Motor neuron (in vitro differentiated cells): ENCODE data around the gene SEPHS1. TPM values are rescaled to one million over a fixed set of nuclear protein-coding genes. Genes with fewer than 3 reads are reported as not detected.
A peak's percentile ranks its signal among the peaks of the same experiment; 100 is the strongest.

ENCODE experiments used
- ATAC-seq, 8 experiments: fragments of 200-7000 bp; cut with Tn5 transposase; replicated peaks in 6 of 8; 2 replicates each; pipeline ENCODE4 v1.8.0; 2021; ENCODE audit warnings: mild to moderate bottlenecking in 8 of 8, moderate library complexity in 8 of 8
- H3K27ac ChIP-seq, 2 donors: fragments of 250-450 bp; sonication (Bioruptor Pico); 2 replicates each; pipeline ENCODE4 v1.9.0; 2021; ENCODE audit warnings: antibody characterized with exemption in 2 of 2, mild to moderate bottlenecking in 2 of 2, moderate library complexity in 1 of 2
- H3K4me1 ChIP-seq, 2 donors: fragments of 250-450 bp; sonication (Bioruptor Pico); replicated peaks in 1 of 2; 2 replicates each; pipeline ENCODE4 v1.6.1; 2021; ENCODE audit warnings: antibody characterized with exemption in 2 of 2, mild to moderate bottlenecking in 2 of 2, moderate library complexity in 1 of 2
- H3K4me3 ChIP-seq, 5 donors: fragments of 250-450 bp; sonication (Bioruptor Pico); 2 replicates each; pipeline ENCODE4 v1.9.0; 2021; ENCODE audit warnings: antibody characterized with exemption in 5 of 5, mild to moderate bottlenecking in 5 of 5, moderate library complexity in 4 of 5
- whole genome bisulfite sequencing, 10 experiments: fragments of 450-650 bp; shearing (Covaris generic); methylation state at CpG; one replicate each; pipeline ENCODE4 v1.0.0; 2022; 5-methylcytosine and 5-hydroxymethylcytosine counted together
- in situ Hi-C, 9 experiments: fragments of 400-800 bp; cut with MboI; loops; one replicate each; pipeline ENCODE4 v1.15.0; 2021; ENCODE audit warnings: low sequenced_read_pairs in 9 of 9, low pct_unique_long_range_greater_than_20kb in 2 of 9; ENCODE audit not compliant: unreplicated experiment in 9 of 9
- total RNA-seq, 8 experiments: library from RNA; unstranded; fragments of 300-600 nt; gene quantifications; 2 replicates each; pipeline versions ENCODE4 v1.2.3 to v1.2.4, GENCODE V29; 2022

Gene SEPHS1
- total RNA-seq, 8 experiments from 2014 or later: 19.7 to 93.3 (median 42.9) TPM

DNA sequence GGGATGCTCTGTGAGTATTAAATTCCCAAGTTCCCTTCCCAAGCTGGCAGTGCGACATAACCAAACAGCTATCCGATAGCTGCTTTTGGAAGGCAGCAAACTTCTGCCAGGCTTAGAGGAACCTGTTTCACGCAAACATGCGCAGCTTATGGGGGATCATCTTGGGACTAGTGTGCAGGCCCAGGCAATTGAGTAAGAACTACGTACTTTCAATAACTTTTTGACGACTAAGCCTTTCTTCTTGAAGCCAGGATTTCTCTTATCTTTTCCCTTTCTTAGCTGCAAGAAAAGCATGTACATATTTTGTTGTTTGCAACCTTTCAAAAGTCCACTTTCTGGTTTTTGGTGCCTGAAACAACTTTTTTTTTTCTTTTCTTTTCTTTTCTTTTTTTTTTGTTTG lies 28.7 kb upstream of the SEPHS1 start:
- in situ Hi-C loops: no loop called here
- ATAC-seq: no peak
- no peak overlapping the region for H3K27ac ChIP-seq
- no peaks in the 10 kb centered on the region for H3K4me1 ChIP-seq
- WGBS, 10 experiments: 10 to 92% (median 60%) methylated on average over 1 to 6 of the region's 6 CpGs; no CpG with 5 or more reads in 1 of the 10 experiments
- no peak overlapping the region for H3K4me3 ChIP-seq

DNA sequence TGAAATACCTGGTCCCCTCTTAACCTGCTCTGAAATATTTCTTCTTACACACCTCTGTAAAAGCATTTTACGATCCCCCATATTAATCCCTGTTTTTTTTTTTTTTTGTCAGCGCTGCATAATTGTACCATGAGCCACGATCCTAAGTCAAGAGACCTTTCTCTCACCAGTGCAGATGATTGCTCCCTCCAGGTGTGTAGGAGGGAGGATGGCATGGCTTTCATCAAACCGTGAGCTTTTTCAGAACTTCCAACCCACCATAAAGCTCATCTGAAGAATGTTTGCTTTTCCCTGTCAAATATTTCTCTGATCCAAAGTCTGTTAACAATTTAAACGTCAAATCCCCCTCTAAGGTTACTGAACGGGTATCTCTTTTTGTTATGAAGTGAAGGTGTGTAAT lies 28.2 kb upstream of the SEPHS1 start:
- ATAC-seq: no peak
- H3K4me1 ChIP-seq: no peaks in the 10 kb centered on the region
- no peak overlapping the region for H3K4me3 ChIP-seq
- H3K27ac ChIP-seq: no peak overlapping the region
- WGBS, 10 experiments: 0 to 100% (median 69%) methylated on average over 1 to 6 of the region's 6 CpGs; no CpG with 5 or more reads in 1 of the 10 experiments
- in situ Hi-C loops: no loop called here

DNA sequence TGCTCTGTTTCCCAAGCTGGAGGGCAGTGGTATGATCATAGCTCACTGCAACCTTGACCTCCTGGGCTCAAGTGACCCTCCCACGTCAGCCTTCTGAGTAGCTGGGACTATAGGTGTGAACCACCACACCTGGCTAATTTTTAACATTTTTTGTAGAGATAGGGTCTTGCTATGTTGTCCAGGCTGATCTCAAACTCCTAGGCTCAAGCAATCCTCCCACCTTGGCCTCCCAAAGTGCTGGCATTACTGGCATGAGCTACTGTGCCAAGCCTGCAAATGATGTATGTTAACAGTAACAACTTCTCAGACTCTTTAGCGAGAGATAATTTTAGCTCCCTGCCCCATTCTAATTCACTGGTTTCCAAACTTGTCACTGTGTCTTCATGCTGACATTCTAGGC lies 27.7 kb upstream of the SEPHS1 start:
- in situ Hi-C loops: no loop called here
- 40 to 100% (median 80%) methylated on average over 1 to 2 of the region's 2 CpGs; no CpG with 5 or more reads in 2 of the 10 experiments for WGBS, 10 experiments
- Histone ChIP-seq H3K27ac (no peak overlapping the region), H3K4me1 (no peaks in the 10 kb centered on the region), H3K4me3 (no peak overlapping the region)
- no peak for ATAC-seq

DNA sequence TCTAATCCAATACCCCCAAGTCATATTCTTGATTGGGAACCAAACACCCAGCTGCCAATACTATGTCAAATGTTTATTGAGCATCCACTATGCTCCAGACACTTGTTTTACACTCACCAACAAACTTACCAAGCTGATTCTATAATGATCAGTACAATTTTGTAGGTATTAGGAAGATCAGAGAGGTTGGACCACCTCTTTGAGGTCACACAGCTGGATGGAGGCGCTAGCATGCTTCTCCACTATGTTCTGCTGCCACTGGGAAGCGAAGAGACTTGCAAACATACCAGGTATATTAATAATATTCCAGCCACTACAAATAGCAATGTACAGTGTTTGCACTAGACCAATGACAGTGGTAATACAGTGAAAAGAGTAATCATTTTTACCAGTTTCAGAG lies 25.6 kb upstream of the SEPHS1 start:
- Histone ChIP-seq H3K27ac (no peak overlapping the region), H3K4me1 (no peaks in the 10 kb centered on the region), H3K4me3 (no peak overlapping the region)
- in situ Hi-C loops: loop anchor here in 3 of 9 experiments (25.0 kb wide), 4 partner anchors 164 to 389 kb away; partner anchors contain the start of genes BEND7 (in 1 of the 3) and PRPF18 (in 1 of the 3)
- WGBS, 10 experiments: 50 to 100% (median 77%) methylated on average over 1 to 2 of the region's 2 CpGs; no CpG with 5 or more reads in 4 of the 10 experiments
- ATAC-seq: no peak

DNA sequence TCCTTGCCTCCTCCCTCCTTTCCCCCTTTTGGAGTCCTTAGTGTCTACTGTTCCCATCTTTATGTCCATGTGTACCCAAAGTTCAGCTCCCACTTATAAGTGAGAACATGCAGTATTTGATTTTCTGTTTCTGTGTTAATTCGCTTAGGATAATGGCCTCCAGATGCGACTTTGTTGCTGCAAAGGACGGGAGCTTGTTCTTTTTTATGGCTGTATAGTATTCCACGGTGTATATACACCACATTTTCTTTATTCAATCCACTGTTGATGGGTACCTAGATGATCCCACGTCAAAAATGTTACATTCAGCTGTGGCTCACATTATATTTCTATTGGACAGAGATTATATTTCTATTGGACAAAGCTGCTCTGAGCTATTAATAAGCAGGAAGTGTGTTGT lies 24.4 kb upstream of the SEPHS1 start:
- Histone ChIP-seq H3K27ac (no peak overlapping the region), H3K4me3 (no peak overlapping the region), H3K4me1 (no peaks in the 10 kb centered on the region)
- ATAC-seq: no peak
- in situ Hi-C loops: loop anchor here in 3 of 9 experiments (25.0 kb wide), 4 partner anchors 165 to 390 kb away; partner anchors contain the start of genes BEND7 (in 1 of the 3) and PRPF18 (in 1 of the 3)
- 53 to 96% (median 80%) methylated on average over 1 to 5 of the region's 5 CpGs; no CpG with 5 or more reads in 2 of the 10 experiments for WGBS, 10 experiments

DNA sequence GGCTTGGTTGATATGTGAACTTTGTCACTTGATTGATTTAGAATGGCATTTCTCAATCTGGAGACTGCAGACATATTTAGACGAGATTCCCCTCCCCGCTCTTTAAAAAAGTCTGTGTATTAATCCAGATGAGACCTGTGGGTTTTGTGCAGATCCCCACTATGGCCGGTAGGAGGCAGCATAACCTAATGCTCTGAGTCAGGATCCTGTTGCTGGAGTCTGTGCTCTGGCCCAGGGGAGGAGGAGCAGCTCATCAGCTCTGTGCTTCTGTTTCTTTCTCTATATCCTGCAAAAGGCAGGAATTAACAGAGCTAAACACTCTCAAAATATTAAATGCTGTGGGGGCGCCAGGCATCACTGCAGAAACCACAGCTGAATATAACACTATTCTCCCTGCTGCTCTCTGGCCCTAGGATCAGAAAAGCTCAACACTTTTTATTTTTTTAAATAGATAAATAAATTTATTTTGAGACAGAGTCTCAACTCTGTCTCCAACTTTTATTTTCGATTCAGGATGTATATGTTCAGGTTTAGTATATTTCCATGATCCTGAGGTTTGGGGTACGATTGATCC lies 23.9 kb upstream of the SEPHS1 start:
- H3K4me3 ChIP-seq: no peak overlapping the region
- no peaks in the 10 kb centered on the region for H3K4me1 ChIP-seq
- peak; percentile 88 to 100 (median 98) for ATAC-seq
- 0 to 45% (median 4%) methylated on average over 1 to 5 of the region's 6 CpGs; no CpG with 5 or more reads in 1 of the 10 experiments for WGBS, 10 experiments
- in situ Hi-C loops: loop anchor here in 3 of 9 experiments (25.0 kb wide), 4 partner anchors 165 to 390 kb away; partner anchors contain the start of genes BEND7 (in 1 of the 3) and PRPF18 (in 1 of the 3)
- no peak overlapping the region for H3K27ac ChIP-seq

DNA sequence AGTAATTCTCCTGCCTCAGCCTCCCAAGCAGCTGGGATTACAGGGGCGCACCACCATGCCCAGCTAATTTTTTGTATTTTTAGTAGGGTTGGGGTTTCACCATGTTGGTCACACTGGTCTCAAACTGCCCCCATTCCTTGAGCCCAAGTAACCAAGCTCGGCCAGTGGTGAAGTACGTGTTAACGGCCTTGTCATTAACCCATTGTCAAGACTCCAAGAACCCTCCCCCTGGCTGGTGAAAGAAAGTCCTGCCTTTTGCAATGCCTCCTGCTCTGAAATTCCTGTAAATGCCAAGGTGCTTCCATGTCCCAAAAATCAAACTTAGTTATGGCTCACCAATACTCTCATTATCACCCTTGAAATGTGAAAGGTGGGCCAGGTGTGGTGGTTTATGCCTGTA lies 18.8 kb upstream of the SEPHS1 start:
- Histone ChIP-seq H3K27ac (no peak overlapping the region), H3K4me1 (no peaks in the 10 kb centered on the region), H3K4me3 (no peak overlapping the region)
- in situ Hi-C loops: loop anchor here in 3 of 9 experiments (25.0 kb wide), 4 partner anchors 170 to 395 kb away; partner anchors contain the start of genes BEND7 (in 1 of the 3) and PRPF18 (in 1 of the 3)
- no peak for ATAC-seq
- WGBS, 10 experiments: 50 to 95% (median 87%) methylated on average over 1 to 3 of the region's 4 CpGs; no CpG with 5 or more reads in 6 of the 10 experiments

DNA sequence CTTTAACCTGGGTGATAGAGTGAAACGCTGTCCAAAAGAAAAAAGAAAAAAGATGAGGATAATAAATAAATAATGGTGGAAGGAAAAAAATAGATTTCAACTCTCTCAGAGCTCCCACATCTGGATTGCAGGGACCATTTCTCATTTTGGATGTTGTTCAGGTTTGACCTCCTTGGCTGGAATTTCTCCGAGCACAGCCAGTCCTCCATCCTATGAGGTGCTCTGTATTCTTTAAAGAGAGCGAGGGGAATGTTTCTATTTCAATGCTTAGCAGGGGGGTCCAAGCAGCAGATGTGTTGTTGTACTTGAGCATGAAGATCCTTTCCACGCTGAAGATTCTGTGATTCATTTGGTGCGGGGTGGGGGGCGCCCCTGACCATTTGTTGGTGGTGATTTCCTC lies 17.7 kb upstream of the SEPHS1 start:
- WGBS, 10 experiments: 0 to 100% (median 44%) methylated on average over 1 to 6 of the region's 6 CpGs; no CpG with 5 or more reads in 2 of the 10 experiments
- no peak overlapping the region for H3K4me3 ChIP-seq
- ATAC-seq: no peak
- H3K27ac ChIP-seq: no peak overlapping the region
- in situ Hi-C loops: loop anchor here in 3 of 9 experiments (25.0 kb wide), 4 partner anchors 171 to 396 kb away; partner anchors contain the start of genes BEND7 (in 1 of the 3) and PRPF18 (in 1 of the 3)
- no peaks in the 10 kb centered on the region for H3K4me1 ChIP-seq

DNA sequence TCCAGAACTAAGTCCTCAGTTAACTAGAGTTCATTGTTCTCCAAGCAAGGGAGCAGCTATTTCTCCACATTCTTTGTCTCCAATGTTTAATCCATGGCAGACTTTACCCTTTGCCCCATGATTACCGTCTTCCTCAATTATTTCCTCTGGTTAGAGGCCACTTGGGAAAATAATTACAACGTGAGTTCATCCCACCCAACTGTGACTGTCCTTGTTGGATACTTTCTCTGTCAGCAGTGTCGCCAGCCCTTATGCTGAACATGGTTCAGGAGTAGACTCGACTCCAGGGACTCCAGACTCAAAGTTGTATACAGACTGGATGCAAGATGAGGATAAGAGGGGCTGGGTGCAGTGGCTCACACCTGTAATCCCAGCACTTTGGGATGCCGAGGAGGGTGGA lies 17.1 kb upstream of the SEPHS1 start:
- in situ Hi-C loops: loop anchor here in 3 of 9 experiments (25.0 kb wide), 4 partner anchors 172 to 397 kb away; partner anchors contain the start of genes BEND7 (in 1 of the 3) and PRPF18 (in 1 of the 3)
- Histone ChIP-seq H3K4me3 (no peak overlapping the region), H3K27ac (no peak overlapping the region), H3K4me1 (no peaks in the 10 kb centered on the region)
- WGBS, 10 experiments: 33 to 100% (median 61%) methylated on average over 1 to 5 of the region's 5 CpGs; no CpG with 5 or more reads in 3 of the 10 experiments
- ATAC-seq: no peak

DNA sequence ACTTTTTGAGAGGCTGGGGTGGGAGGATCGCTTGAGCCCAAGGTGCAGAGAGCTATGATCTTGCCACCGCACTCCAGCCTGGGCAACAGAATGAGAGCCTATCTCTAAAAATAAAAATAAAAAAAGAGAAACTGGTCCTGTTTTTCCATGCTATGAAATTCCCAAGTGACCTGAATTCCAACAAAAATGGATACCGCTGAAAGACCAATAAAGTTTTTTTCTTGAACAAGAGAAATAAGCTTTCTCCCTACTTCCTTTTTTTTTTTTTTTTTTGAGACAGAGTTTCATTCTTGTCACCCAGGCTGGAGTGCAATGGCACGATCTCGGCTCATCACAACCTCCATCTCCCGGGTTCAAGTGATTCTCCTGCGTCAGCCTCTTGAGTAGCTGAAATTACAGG lies 12.5 kb upstream of the SEPHS1 start:
- H3K4me1 ChIP-seq: no peaks in the 10 kb centered on the region
- no peak overlapping the region for H3K27ac ChIP-seq
- H3K4me3 ChIP-seq: no peak overlapping the region
- WGBS, 10 experiments: 50 to 83% (median 74%) methylated on average over 1 to 7 of the region's 7 CpGs
- ATAC-seq: no peak
- in situ Hi-C loops: loop anchor here in 3 of 9 experiments (25.0 kb wide), 4 partner anchors 177 to 402 kb away; partner anchors contain the start of genes BEND7 (in 1 of the 3) and PRPF18 (in 1 of the 3)

DNA sequence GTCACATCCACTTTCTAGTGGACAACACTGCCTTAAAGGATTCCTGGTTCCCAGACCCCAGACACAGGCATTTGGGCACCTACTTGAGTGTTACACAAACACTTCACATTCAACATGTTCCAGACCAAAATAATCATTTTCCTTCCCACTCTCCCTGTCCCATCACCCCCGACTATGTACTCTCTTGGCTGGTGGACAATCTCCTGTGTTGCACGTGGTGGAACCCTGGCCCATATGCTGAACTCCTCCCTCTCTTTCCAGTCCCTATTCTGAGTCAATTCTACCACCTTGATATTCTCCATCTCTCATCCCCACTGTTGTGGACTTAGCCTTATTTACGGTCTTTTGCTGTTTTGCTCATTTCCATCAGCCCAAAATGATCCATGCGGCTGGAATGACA lies 8.3 kb upstream of the SEPHS1 start:
- no peak overlapping the region for H3K4me3 ChIP-seq
- no peak for ATAC-seq
- in situ Hi-C loops: loop anchor here in 3 of 9 experiments (25.0 kb wide), 4 partner anchors 181 to 406 kb away; partner anchors contain the start of genes BEND7 (in 1 of the 3) and PRPF18 (in 1 of the 3)
- no peak overlapping the region for H3K27ac ChIP-seq
- WGBS, 10 experiments: 0 to 92% (median 71%) methylated on average over 1 to 4 of the region's 4 CpGs; no CpG with 5 or more reads in 1 of the 10 experiments
- H3K4me1 ChIP-seq: peaks cover 0 to 3% of the 10 kb centered on the region in 2 donors

DNA sequence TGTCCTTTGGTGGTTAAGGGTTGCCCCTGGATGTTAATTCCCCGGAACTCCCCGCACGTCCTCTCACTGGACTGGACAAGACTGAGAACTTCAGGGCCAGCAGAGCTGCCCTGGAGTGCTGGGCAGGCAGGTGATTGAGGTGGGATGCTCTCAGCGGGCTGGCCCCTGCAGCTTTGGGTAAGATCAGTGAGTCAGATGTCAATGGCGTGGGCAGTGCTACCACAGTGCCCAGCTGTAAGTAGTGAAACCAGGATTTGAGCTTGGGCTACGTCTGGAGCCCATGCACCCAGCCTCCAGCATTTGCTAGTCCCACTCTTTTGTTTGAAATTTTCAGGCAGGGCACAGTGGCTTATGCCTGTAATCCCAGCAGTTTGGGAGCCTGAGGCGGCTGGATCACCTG lies 6.7 kb upstream of the SEPHS1 start:
- ATAC-seq: no peak
- Histone ChIP-seq H3K27ac (no peak overlapping the region), H3K4me1 (peaks cover 6 to 13% of the 10 kb centered on the region in 2 donors), H3K4me3 (no peak overlapping the region)
- WGBS, 10 experiments: 40 to 100% (median 88%) methylated on average over 1 to 6 of the region's 7 CpGs; no CpG with 5 or more reads in 2 of the 10 experiments
- in situ Hi-C loops: loop anchor here in 3 of 9 experiments (25.0 kb wide), 4 partner anchors 183 to 408 kb away; partner anchors contain the start of genes BEND7 (in 1 of the 3) and PRPF18 (in 1 of the 3)

DNA sequence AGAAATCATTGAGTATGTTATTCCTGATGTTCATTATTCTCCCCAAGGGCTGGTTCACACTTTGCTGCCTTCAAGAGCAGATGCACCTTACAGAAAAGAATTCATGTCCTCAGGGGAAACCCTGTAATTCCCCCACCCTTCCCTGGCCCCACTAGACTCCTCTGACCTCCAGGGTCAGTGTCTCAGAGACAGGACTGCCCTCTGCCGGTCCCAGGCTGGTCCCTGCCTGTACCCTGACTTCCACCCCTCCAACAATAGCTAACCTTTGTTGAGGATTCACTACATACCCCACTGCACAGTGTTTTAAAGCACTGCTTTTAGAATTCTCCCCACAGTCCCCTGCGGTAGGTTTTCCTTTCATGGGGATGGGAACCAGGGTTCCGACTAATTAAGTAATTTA lies 4.4 kb upstream of the SEPHS1 start:
- in situ Hi-C loops: loop anchor here in 3 of 9 experiments (25.0 kb wide), 4 partner anchors 185 to 410 kb away; partner anchors contain the start of genes BEND7 (in 1 of the 3) and PRPF18 (in 1 of the 3)
- Histone ChIP-seq H3K4me1 (peaks cover 6 to 13% of the 10 kb centered on the region in 2 donors), H3K27ac (no peak overlapping the region), H3K4me3 (no peak overlapping the region)
- no peak for ATAC-seq
- 0 to 100% (median 53%) methylated on average over 1 to 3 of the region's 3 CpGs; no CpG with 5 or more reads in 3 of the 10 experiments for WGBS, 10 experiments
